ENCODE data around the gene SEBOX. TPM values are rescaled to one million over a fixed set of nuclear protein-coding genes. Genes with fewer than 3 reads are reported as not detected.
A peak's percentile ranks its signal among the peaks of the same experiment; 100 is the strongest.

SEBOX gene
- total RNA-seq, 4 donors from 2014 or later: not detected

DNA sequence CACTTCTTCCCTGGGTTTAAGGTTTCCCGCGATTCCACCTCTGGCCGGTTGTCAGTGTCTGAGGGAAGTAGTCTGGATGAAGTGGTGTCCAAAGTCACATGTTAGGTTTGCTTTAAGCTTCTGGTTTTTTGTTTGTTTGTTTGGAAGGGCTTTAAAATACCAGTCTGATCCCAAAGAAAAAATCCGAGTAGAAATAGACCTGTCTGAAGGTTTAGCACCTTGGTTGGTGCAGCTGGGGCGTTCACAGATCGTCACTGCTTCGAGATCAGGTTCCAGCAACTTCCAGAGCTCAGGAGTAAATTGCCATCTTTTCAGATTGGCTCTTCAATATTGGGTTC, 45.4 kb downstream of the SEBOX start:
- no peaks in the 10 kb centered on the region for H3K9me3 ChIP-seq
- H3K4me3 ChIP-seq: peak overlapping the region; percentile 70
- WGBS: 2% methylated on average over 7 of the region's 7 CpGs
- H3K27ac ChIP-seq: peak overlapping the region; percentile 46
- H3K27me3 ChIP-seq: no peaks in the 10 kb centered on the region
- no peak for DNase-seq (ENCODE audit: low spot score in 2 of 2)
- peaks cover 24% of the 10 kb centered on the region for H3K4me1 ChIP-seq
- TF ChIP-seq, protein P1, sequence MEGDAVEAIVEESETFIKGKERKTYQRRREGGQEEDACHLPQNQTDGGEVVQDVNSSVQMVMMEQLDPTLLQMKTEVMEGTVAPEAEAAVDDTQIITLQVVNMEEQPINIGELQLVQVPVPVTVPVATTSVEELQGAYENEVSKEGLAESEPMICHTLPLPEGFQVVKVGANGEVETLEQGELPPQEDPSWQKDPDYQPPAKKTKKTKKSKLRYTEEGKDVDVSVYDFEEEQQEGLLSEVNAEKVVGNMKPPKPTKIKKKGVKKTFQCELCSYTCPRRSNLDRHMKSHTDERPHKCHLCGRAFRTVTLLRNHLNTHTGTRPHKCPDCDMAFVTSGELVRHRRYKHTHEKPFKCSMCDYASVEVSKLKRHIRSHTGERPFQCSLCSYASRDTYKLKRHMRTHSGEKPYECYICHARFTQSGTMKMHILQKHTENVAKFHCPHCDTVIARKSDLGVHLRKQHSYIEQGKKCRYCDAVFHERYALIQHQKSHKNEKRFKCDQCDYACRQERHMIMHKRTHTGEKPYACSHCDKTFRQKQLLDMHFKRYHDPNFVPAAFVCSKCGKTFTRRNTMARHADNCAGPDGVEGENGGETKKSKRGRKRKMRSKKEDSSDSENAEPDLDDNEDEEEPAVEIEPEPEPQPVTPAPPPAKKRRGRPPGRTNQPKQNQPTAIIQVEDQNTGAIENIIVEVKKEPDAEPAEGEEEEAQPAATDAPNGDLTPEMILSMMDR (IDR thresholded peaks at IDR 0.05): no peak
- TF ChIP-seq POLR2A (IDR thresholded peaks at IDR 0.05) (no peak), EP300 (IDR thresholded peaks at IDR 0.05) (no peak), POLR2AphosphoS5 (IDR thresholded peaks at IDR 0.05) (no peak)
- no peaks in the 10 kb centered on the region for H3K36me3 ChIP-seq

DNA sequence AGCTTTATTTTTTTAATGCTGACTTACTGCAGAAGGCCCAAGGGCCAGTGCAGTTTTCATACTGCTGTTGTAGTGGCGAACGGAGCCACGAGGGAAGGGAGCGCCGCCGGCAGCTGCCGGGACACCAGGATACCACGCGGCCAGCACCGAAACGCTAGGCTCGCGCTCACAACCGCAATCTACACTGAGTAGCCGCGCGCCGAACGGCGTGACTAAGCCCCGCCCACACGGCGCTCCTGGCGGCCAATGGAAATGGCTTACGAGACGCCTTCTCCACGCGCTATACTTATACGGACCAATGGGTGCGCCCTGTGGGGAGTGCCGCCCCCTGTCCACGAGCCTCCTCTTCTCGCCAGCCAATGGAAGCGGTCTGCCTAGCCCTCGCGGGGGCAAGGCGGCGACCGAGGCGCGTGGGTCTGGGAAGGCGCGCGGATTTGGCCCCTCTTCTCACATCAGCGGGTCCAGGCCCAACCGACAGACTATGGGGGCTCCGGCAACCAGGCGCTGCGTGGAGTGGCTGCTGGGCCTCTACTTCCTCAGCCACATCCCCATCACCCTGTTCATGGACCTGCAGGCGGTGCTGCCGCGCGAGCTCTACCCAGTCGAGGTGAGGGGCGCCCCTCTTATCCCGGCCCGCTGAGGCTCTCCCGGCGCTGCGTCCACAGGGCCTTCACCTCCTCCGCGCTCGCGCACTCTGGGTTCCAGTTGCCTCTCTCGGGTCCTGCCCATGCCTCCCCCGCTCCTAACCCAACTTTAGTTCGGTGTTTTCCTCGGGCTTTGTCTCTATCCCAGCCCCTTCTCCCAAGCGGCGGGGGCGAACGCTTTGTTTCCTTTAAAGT, 46.0 kb downstream of the SEBOX start, which contains the start of gene TMEM97:
Gene TMEM97 (plus strand): TSS at position 442 of the 839 bp plus-strand sequence. CDS start 40 bp downstream, at position 482.
- Histone ChIP-seq H3K4me1 (peaks cover 24% of the 10 kb centered on the region), H3K4me3 (peak within 1 kb of the TSS; percentile 70), H3K9me3 (no peaks in the 10 kb centered on the region), H3K36me3 (no peaks in the 10 kb centered on the region), H3K27ac (peak within 1 kb of the TSS; percentile 46), H3K27me3 (no peaks in the 10 kb centered on the region)
- peak; percentile 97 to 99 for DNase-seq (ENCODE audit: low spot score in 2 of 2)
- TF ChIP-seq POLR2A (IDR thresholded peaks at IDR 0.05): no peak
- TF ChIP-seq, protein P1 (IDR thresholded peaks at IDR 0.05): peak in 1 of 2 donors; percentile 14
- under 1% methylated on average over 46 of the region's 72 CpGs for WGBS

DNA sequence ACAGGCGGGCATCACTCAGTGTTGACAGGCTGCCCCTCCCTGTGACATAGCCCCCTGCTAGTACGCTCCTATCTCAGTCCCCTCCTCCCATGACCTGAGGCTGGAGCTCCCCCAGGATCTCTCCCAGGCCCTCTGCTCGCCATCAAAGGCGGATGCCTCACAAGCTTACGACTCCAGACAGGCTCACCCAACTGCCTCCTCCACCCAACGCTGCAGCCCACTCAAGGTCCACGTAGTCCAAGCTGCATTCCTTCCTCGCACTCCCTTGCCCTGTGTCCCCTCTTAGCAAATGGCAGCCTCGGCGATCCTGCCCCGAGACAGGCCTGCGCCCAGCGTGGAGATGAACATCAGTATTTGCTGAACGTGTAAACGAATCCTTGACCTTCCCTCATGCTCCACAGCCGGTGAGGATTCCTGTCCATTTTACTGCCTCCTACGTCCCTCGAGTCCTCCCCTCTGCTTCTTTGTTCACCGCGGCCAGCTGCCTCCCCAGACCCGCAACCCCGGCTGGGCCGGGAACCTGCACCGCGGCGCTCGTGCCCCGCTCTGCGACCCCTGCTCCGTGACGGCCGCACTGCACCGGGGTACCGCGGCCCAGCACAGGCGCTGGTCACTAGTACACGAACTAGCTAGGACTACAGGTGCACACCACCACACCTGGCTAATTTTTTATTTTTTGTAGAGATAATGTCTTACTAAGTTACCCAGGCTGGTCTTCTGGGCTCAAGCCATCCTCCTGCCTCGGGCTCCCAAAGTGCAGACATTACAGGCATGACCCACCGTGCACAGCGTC, 46.8 kb downstream of the SEBOX start:
- Histone ChIP-seq H3K9me3 (no peaks in the 10 kb centered on the region), H3K4me3 (peak overlapping the region; percentile 70), H3K36me3 (no peaks in the 10 kb centered on the region), H3K27me3 (no peaks in the 10 kb centered on the region), H3K4me1 (peaks cover 24% of the 10 kb centered on the region), H3K27ac (peak overlapping the region; percentile 34)
- no peak for TF ChIP-seq POLR2A (IDR thresholded peaks at IDR 0.05)
- no peak for TF ChIP-seq POLR2AphosphoS5 (IDR thresholded peaks at IDR 0.05)
- TF ChIP-seq, protein P1 (IDR thresholded peaks at IDR 0.05): no peak
- TF ChIP-seq EP300 (IDR thresholded peaks at IDR 0.05): no peak
- DNase-seq (ENCODE audit: low spot score in 2 of 2): no peak
- WGBS: 18% methylated on average over 40 of the region's 40 CpGs

DNA sequence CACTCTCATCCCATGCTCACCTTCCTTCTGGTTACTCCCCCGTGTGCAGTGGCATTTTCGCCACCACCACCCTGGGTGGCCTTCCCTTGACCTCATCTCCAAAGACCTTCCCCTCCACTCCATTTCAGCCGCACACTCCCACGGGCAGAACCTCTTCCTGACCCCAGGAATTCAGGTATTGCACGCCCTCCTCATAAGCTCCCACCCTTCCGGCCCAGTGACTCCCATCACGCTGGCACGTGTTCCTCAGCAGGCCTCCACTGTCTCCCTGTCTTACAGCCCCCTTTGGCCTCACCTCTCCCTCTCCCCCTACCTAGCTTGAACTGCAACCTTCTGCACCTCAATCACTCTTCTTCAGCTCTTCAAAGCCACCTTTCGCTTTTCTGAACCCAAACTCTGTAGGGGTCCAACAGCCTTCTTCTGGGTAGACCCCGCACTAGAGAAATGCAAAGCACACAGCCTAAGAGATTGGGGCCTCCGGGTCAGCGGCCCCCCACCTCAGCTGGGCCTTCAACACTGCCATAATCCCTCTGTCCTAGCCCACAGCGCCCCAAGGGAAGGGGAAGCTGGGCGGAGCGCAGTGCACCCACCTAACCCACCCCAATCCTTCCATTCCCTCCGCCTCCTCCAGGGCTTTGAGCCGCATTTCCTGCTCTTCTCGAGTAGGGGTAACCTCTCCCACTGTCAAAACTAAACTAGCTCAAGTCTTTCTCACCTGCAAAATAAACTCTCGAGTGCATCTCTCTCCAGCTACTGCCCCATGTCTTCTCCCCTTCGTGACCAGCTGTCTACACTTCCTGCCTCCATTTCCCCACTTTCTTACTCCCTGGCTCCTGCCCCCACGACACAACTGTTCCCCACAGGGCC, 47.7 kb downstream of the SEBOX start:
- no peak for TF ChIP-seq POLR2AphosphoS5 (IDR thresholded peaks at IDR 0.05)
- TF ChIP-seq, protein P1 (IDR thresholded peaks at IDR 0.05): no peak
- no peak for TF ChIP-seq EP300 (IDR thresholded peaks at IDR 0.05)
- TF ChIP-seq POLR2A (IDR thresholded peaks at IDR 0.05): no peak

More for the DNA sequence above, 47.7 kb downstream of the SEBOX start:
- Histone ChIP-seq H3K9me3 (no peaks in the 10 kb centered on the region), H3K4me1 (peaks cover 24% of the 10 kb centered on the region), H3K4me3 (no peak overlapping the region), H3K36me3 (no peaks in the 10 kb centered on the region), H3K27me3 (no peaks in the 10 kb centered on the region), H3K27ac (no peak overlapping the region)
- 88% methylated on average over 21 of the region's 21 CpGs for WGBS
- DNase-seq (ENCODE audit: low spot score in 2 of 2): no peak
